ENCODE results near the gene FGF1.
"Not testable (repeated sequence)": the region's sequence is repeated elsewhere in the genome, so short reads cannot be mapped to it uniquely, and the experiment has no call there.

The FGF1 gene

GRCh38 chr5:142652563-142652962 is 33.3 kb downstream of the FGF1 start:
- Mint-ChIP-seq H3K4me1 (no peaks in the 10 kb centered on the region), H3K27ac (no peak overlapping the region), H3K4me3 (no peak overlapping the region), H3K36me3 (no peaks in the 10 kb centered on the region), H3K27me3 (peaks cover 17% of the 10 kb centered on the region), H3K9me3 (peaks cover 2% of the 10 kb centered on the region)
- ATAC-seq (ENCODE audit: low read depth) (no peak), DNase-seq (ENCODE audit: low spot score in 2 of 2) (no peak)

GRCh38 chr5:142650881-142651280 is 35.0 kb downstream of the FGF1 start:
- no peak for ATAC-seq (ENCODE audit: low read depth)
- H3K4me3 Mint-ChIP-seq: no peak overlapping the region
- H3K9me3 Mint-ChIP-seq: peaks cover 2% of the 10 kb centered on the region
- H3K36me3 Mint-ChIP-seq: no peaks in the 10 kb centered on the region
- peaks cover 17% of the 10 kb centered on the region for H3K27me3 Mint-ChIP-seq
- DNase-seq (ENCODE audit: low spot score in 2 of 2): no peak
- H3K27ac Mint-ChIP-seq: no peak overlapping the region
- no peaks in the 10 kb centered on the region for H3K4me1 Mint-ChIP-seq

- peaks cover 2% of the 10 kb centered on the region for H3K9me3 Mint-ChIP-seq
- H3K27me3 Mint-ChIP-seq: peaks cover 16% of the 10 kb centered on the region
- H3K4me1 Mint-ChIP-seq: no peaks in the 10 kb centered on the region
- ATAC-seq (ENCODE audit: low read depth) (no peak), DNase-seq (ENCODE audit: low spot score in 2 of 2) (no peak)
- no peak overlapping the region for H3K4me3 Mint-ChIP-seq
- H3K27ac Mint-ChIP-seq: no peak overlapping the region
- H3K36me3 Mint-ChIP-seq: no peaks in the 10 kb centered on the region
These were observed 35.8 kb downstream of the FGF1 start for GRCh38 chr5:142650060-142650459.

- DNase-seq (ENCODE audit: low spot score in 2 of 2); H3K36me3 Mint-ChIP-seq; H3K9me3 Mint-ChIP-seq; H3K27ac Mint-ChIP-seq; H3K4me1 Mint-ChIP-seq; ATAC-seq (ENCODE audit: low read depth); H3K4me3 Mint-ChIP-seq: not testable (repeated sequence)
- peaks cover 16% of the 10 kb centered on the region for H3K27me3 Mint-ChIP-seq
These were observed 37.8 kb downstream of the FGF1 start for GRCh38 chr5:142648108-142648507.

- DNase-seq (ENCODE audit: low spot score in 2 of 2): no peak
- ATAC-seq (ENCODE audit: low read depth): no peak
- no peaks in the 10 kb centered on the region for H3K4me1 Mint-ChIP-seq
- peaks cover 20% of the 10 kb centered on the region for H3K27me3 Mint-ChIP-seq
- H3K27ac Mint-ChIP-seq: no peak overlapping the region
- no peaks in the 10 kb centered on the region for H3K36me3 Mint-ChIP-seq
- H3K4me3 Mint-ChIP-seq: no peak overlapping the region
- peaks cover 2% of the 10 kb centered on the region for H3K9me3 Mint-ChIP-seq
These were observed 40.4 kb downstream of the FGF1 start for GRCh38 chr5:142645456-142645855.

- Mint-ChIP-seq H3K9me3 (peaks cover 2% of the 10 kb centered on the region), H3K4me3 (no peak overlapping the region), H3K36me3 (no peaks in the 10 kb centered on the region), H3K27me3 (peaks cover 18% of the 10 kb centered on the region), H3K4me1 (no peaks in the 10 kb centered on the region), H3K27ac (no peak overlapping the region)
- DNase-seq (ENCODE audit: low spot score in 2 of 2) (no peak), ATAC-seq (ENCODE audit: low read depth) (no peak)
These were observed 41.1 kb downstream of the FGF1 start for GRCh38 chr5:142644640-142645361.

- Mint-ChIP-seq H3K9me3 (peaks cover 2% of the 10 kb centered on the region), H3K4me3 (no peak overlapping the region), H3K27ac (no peak overlapping the region), H3K4me1 (no peaks in the 10 kb centered on the region), H3K27me3 (peaks cover 18% of the 10 kb centered on the region), H3K36me3 (no peaks in the 10 kb centered on the region)
- DNase-seq (ENCODE audit: low spot score in 2 of 2): no peak
- no peak for ATAC-seq (ENCODE audit: low read depth)
These were observed 41.8 kb downstream of the FGF1 start for GRCh38 chr5:142644127-142644526.

GRCh38 chr5:142643634-142644033 is 42.3 kb downstream of the FGF1 start:
- Mint-ChIP-seq H3K4me3 (no peak overlapping the region), H3K27me3 (peaks cover 17% of the 10 kb centered on the region), H3K36me3 (no peaks in the 10 kb centered on the region), H3K9me3 (peaks cover 1% of the 10 kb centered on the region), H3K4me1 (no peaks in the 10 kb centered on the region), H3K27ac (no peak overlapping the region)
- DNase-seq (ENCODE audit: low spot score in 2 of 2) (no peak), ATAC-seq (ENCODE audit: low read depth) (no peak)

- Mint-ChIP-seq H3K4me3 (no peak overlapping the region), H3K4me1 (no peaks in the 10 kb centered on the region), H3K36me3 (no peaks in the 10 kb centered on the region), H3K9me3 (no peaks in the 10 kb centered on the region), H3K27ac (no peak overlapping the region), H3K27me3 (peaks cover 21% of the 10 kb centered on the region)
- ATAC-seq (ENCODE audit: low read depth) (no peak), DNase-seq (ENCODE audit: low spot score in 2 of 2) (no peak)
These were observed 43.5 kb downstream of the FGF1 start for GRCh38 chr5:142642427-142642826.

- H3K36me3 Mint-ChIP-seq: no peaks in the 10 kb centered on the region
- H3K4me1 Mint-ChIP-seq: no peaks in the 10 kb centered on the region
- no peak overlapping the region for H3K4me3 Mint-ChIP-seq
- ATAC-seq (ENCODE audit: low read depth): no peak
- peaks cover 21% of the 10 kb centered on the region for H3K27me3 Mint-ChIP-seq
- no peaks in the 10 kb centered on the region for H3K9me3 Mint-ChIP-seq
- no peak overlapping the region for H3K27ac Mint-ChIP-seq
- no peak for DNase-seq (ENCODE audit: low spot score in 2 of 2)
These were observed 44.2 kb downstream of the FGF1 start for GRCh38 chr5:142641711-142642110.

- no peaks in the 10 kb centered on the region for H3K36me3 Mint-ChIP-seq
- ATAC-seq (ENCODE audit: low read depth) (no peak), DNase-seq (ENCODE audit: low spot score in 2 of 2) (no peak)
- no peaks in the 10 kb centered on the region for H3K9me3 Mint-ChIP-seq
- no peaks in the 10 kb centered on the region for H3K4me1 Mint-ChIP-seq
- H3K27me3 Mint-ChIP-seq: peaks cover 26% of the 10 kb centered on the region
- no peak overlapping the region for H3K27ac Mint-ChIP-seq
- no peak overlapping the region for H3K4me3 Mint-ChIP-seq
These were observed 45.4 kb downstream of the FGF1 start for GRCh38 chr5:142640316-142641005.

- Mint-ChIP-seq H3K27ac (no peak overlapping the region), H3K4me3 (no peak overlapping the region), H3K36me3 (no peaks in the 10 kb centered on the region), H3K27me3 (peaks cover 24% of the 10 kb centered on the region), H3K9me3 (no peaks in the 10 kb centered on the region), H3K4me1 (no peaks in the 10 kb centered on the region)
- DNase-seq (ENCODE audit: low spot score in 2 of 2): no peak
- no peak for ATAC-seq (ENCODE audit: low read depth)
These were observed 46.4 kb downstream of the FGF1 start for GRCh38 chr5:142639455-142639854.

- ATAC-seq (ENCODE audit: low read depth) (no peak), DNase-seq (ENCODE audit: low spot score in 2 of 2) (no peak)
- no peaks in the 10 kb centered on the region for H3K9me3 Mint-ChIP-seq
- no peak overlapping the region for H3K4me3 Mint-ChIP-seq
- peaks cover 23% of the 10 kb centered on the region for H3K27me3 Mint-ChIP-seq
- no peak overlapping the region for H3K27ac Mint-ChIP-seq
- no peaks in the 10 kb centered on the region for H3K4me1 Mint-ChIP-seq
- H3K36me3 Mint-ChIP-seq: no peaks in the 10 kb centered on the region
These were observed 48.0 kb downstream of the FGF1 start for GRCh38 chr5:142637871-142638270.

- no peak overlapping the region for H3K27ac Mint-ChIP-seq
- no peaks in the 10 kb centered on the region for H3K36me3 Mint-ChIP-seq
- DNase-seq (ENCODE audit: low spot score in 2 of 2) (no peak), ATAC-seq (ENCODE audit: low read depth) (no peak)
- no peak overlapping the region for H3K4me3 Mint-ChIP-seq
- peaks cover 21% of the 10 kb centered on the region for H3K27me3 Mint-ChIP-seq
- H3K4me1 Mint-ChIP-seq: no peaks in the 10 kb centered on the region
- no peaks in the 10 kb centered on the region for H3K9me3 Mint-ChIP-seq
These were observed 49.1 kb downstream of the FGF1 start for GRCh38 chr5:142636698-142637324.

All from memory B cell (primary cell).